Fibroblast of lung (primary cell): Measurements from ENCODE around the gene EZR.

Source experiments
- EZH2 ChIP-seq: IDR thresholded peaks from 2 replicates; pipeline ENCODE4 v1.5.1; 2012; ENCODE audit warnings: low read length, control low read depth, mild to moderate bottlenecking; ENCODE audit errors: missing control alignments
- TF ChIP-seq, protein P1 (sequence below), 2 donors: IDR thresholded peaks in 1 of 2; conservative IDR thresholded peaks in 1 of 2; 1 replicate in 1 of 2; 2 replicates in 1 of 2; pipeline ENCODE4 v1.5.1; 2011 to 2012; ENCODE audit warnings: low read length in 2 of 2, control low read depth in 1 of 2, inconsistent platforms in 1 of 2, low read depth in 1 of 2, mild to moderate bottlenecking in 1 of 2

DNA sequence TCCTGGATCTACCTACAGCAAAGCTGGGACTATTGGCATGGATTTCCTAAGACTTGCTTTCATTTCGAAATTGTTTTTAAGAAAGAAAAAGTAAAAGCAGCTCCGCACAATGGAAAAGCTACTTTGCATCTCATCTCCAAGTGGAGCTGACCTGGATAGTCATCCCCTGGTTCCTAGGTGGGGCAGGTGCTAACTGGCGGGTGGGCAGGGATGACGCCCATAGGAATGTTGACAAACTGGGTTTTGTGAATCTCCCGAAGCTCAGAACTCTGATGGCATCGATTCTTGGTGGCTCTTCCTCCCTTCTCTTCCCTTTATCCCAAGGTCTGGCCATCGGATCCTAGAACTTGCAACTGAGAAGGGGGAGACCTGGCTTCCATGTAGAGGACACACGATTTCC is 12.4 kb upstream of the EZR start:
- TF ChIP-seq, protein P1, sequence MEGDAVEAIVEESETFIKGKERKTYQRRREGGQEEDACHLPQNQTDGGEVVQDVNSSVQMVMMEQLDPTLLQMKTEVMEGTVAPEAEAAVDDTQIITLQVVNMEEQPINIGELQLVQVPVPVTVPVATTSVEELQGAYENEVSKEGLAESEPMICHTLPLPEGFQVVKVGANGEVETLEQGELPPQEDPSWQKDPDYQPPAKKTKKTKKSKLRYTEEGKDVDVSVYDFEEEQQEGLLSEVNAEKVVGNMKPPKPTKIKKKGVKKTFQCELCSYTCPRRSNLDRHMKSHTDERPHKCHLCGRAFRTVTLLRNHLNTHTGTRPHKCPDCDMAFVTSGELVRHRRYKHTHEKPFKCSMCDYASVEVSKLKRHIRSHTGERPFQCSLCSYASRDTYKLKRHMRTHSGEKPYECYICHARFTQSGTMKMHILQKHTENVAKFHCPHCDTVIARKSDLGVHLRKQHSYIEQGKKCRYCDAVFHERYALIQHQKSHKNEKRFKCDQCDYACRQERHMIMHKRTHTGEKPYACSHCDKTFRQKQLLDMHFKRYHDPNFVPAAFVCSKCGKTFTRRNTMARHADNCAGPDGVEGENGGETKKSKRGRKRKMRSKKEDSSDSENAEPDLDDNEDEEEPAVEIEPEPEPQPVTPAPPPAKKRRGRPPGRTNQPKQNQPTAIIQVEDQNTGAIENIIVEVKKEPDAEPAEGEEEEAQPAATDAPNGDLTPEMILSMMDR (conservative IDR thresholded peaks at IDR 0.05 in 1 of 2, IDR thresholded peaks at IDR 0.05 in 1 of 2; ENCODE audit: low read depth in 1 of 2, low read length in 2 of 2), result no peak
- TF ChIP-seq EZH2, result no peak
